Measurements from ENCODE around the gene CNTFR. TPM values are rescaled to one million over a fixed set of nuclear protein-coding genes. Genes with fewer than 3 reads are reported as not detected.

The CNTFR gene
- polyA plus RNA-seq, 1 donor (not counting 4 experiments of a cell fraction or from before 2014, with no cell fraction given), result 0.42 TPM

GRCh38 chr9:34572092-34572491 is 17.4 kb downstream of the CNTFR start:
- Histone ChIP-seq H3K9me3 (ENCODE audit: control insufficient read depth, low read depth, low read length) (no peaks in the 10 kb centered on the region), H3K79me2 (ENCODE audit: control insufficient read depth, insufficient read depth, low read length) (no peaks in the 10 kb centered on the region), H3K36me3 (ENCODE audit: control insufficient read depth in 2 of 2, extremely low read depth in 1 of 2, insufficient read depth in 2 of 2, low read length in 2 of 2) (no peaks in the 10 kb centered on the region), H3K4me1 (ENCODE audit: control insufficient read depth, extremely low read depth, insufficient read depth, low read length) (no peaks in the 10 kb centered on the region), H3K9me1 (ENCODE audit: control insufficient read depth, extremely low read depth, insufficient read depth, low read length) (no peaks in the 10 kb centered on the region), H3K9ac (ENCODE audit: control insufficient read depth, extremely low read depth, insufficient read depth, low read length) (no peak overlapping the region), H3K27me3 (ENCODE audit: control insufficient read depth, extremely low read depth, insufficient read depth, low read length) (peaks cover 70% of the 10 kb centered on the region), H3K27ac (ENCODE audit: control insufficient read depth, insufficient read depth, low read length) (no peak overlapping the region), H4K20me1 (ENCODE audit: control insufficient read depth, extremely low read depth, insufficient read depth, low read length) (no peaks in the 10 kb centered on the region), H3K4me2 (ENCODE audit: control insufficient read depth, extremely low read depth, insufficient read depth, low read depth, low read length) (no peak overlapping the region), H3K4me3 (ENCODE audit: control insufficient read depth in 2 of 3, extremely low read depth in 1 of 3, insufficient read depth in 2 of 3, low read depth in 1 of 3, low read length in 3 of 3) (no peak overlapping the region), H2AFZ (ENCODE audit: control insufficient read depth, low read length) (no peak overlapping the region)
- TF ChIP-seq CTCF (optimal IDR thresholded peaks at IDR 0.05 in 1 of 3, IDR thresholded peaks at IDR 0.05 in 1 of 3, conservative IDR thresholded peaks at IDR 0.05 in 1 of 3; ENCODE audit: extremely low read depth in 1 of 3, insufficient read depth in 2 of 3, low read length in 3 of 3), result no peak
- TF ChIP-seq EZH2 (IDR thresholded peaks at IDR 0.05; ENCODE audit: low read length), result no peak
- dilution Hi-C loops (cut with MboI; ENCODE audit: extremely low pct_ligation_motif_present, low sequenced_read_pairs), result no loop called here
- DNase-seq (ENCODE audit: low read depth, low spot score), result no peak
- no peak for FAIRE-seq

- Histone ChIP-seq H3K9me3 (ENCODE audit: control insufficient read depth, low read depth, low read length) (no peaks in the 10 kb centered on the region), H3K27me3 (ENCODE audit: control insufficient read depth, extremely low read depth, insufficient read depth, low read length) (peaks cover 68% of the 10 kb centered on the region), H2AFZ (ENCODE audit: control insufficient read depth, low read length) (no peak overlapping the region), H3K4me1 (ENCODE audit: control insufficient read depth, extremely low read depth, insufficient read depth, low read length) (no peaks in the 10 kb centered on the region), H3K79me2 (ENCODE audit: control insufficient read depth, insufficient read depth, low read length) (no peaks in the 10 kb centered on the region), H3K27ac (ENCODE audit: control insufficient read depth, insufficient read depth, low read length) (no peak overlapping the region), H3K9ac (ENCODE audit: control insufficient read depth, extremely low read depth, insufficient read depth, low read length) (no peak overlapping the region), H3K4me2 (ENCODE audit: control insufficient read depth, extremely low read depth, insufficient read depth, low read depth, low read length) (no peak overlapping the region), H3K9me1 (ENCODE audit: control insufficient read depth, extremely low read depth, insufficient read depth, low read length) (no peaks in the 10 kb centered on the region), H3K36me3 (ENCODE audit: control insufficient read depth in 2 of 2, extremely low read depth in 1 of 2, insufficient read depth in 2 of 2, low read length in 2 of 2) (no peaks in the 10 kb centered on the region), H4K20me1 (ENCODE audit: control insufficient read depth, extremely low read depth, insufficient read depth, low read length) (no peaks in the 10 kb centered on the region), H3K4me3 (ENCODE audit: control insufficient read depth in 2 of 3, extremely low read depth in 1 of 3, insufficient read depth in 2 of 3, low read depth in 1 of 3, low read length in 3 of 3) (no peak overlapping the region)
- TF ChIP-seq CTCF (optimal IDR thresholded peaks at IDR 0.05 in 1 of 3, IDR thresholded peaks at IDR 0.05 in 1 of 3, conservative IDR thresholded peaks at IDR 0.05 in 1 of 3; ENCODE audit: extremely low read depth in 1 of 3, insufficient read depth in 2 of 3, low read length in 3 of 3) (no peak), EZH2 (IDR thresholded peaks at IDR 0.05; ENCODE audit: low read length) (no peak)
- no peak for DNase-seq (ENCODE audit: low read depth, low spot score)
- no peak for FAIRE-seq
- dilution Hi-C loops (cut with MboI; ENCODE audit: extremely low pct_ligation_motif_present, low sequenced_read_pairs), result no loop called here
Observed at GRCh38 chr9:34571481-34571810, 18.1 kb downstream of the CNTFR start.
